Measurements from ENCODE around the gene DHX38.

DHX38 gene

GRCh38 chr16:72123426-72123825 is 29.8 kb downstream of the DHX38 start:
- DNase-seq: no peak

GRCh38 chr16:72124148-72124547 is 30.5 kb downstream of the DHX38 start:
- DNase-seq: no peak

GRCh38 chr16:72124761-72125634 is 31.4 kb downstream of the DHX38 start:
- peak; percentile 70 for DNase-seq

GRCh38 chr16:72125635-72126428 is 32.2 kb downstream of the DHX38 start:
- DNase-seq: peak; percentile 69

- DNase-seq: no peak
Measured at GRCh38 chr16:72126429-72126765, 32.8 kb downstream of the DHX38 start.

- DNase-seq: no peak
Measured at GRCh38 chr16:72128701-72129100, 35.1 kb downstream of the DHX38 start.

- no peak for DNase-seq
Measured at GRCh38 chr16:72129976-72130656, 36.5 kb downstream of the DHX38 start.

GRCh38 chr16:72131036-72131435 is 37.4 kb downstream of the DHX38 start:
- no peak for DNase-seq

- DNase-seq: no peak
Measured at GRCh38 chr16:72132726-72133125, 39.1 kb downstream of the DHX38 start.

GRCh38 chr16:72134507-72134906 is 40.9 kb downstream of the DHX38 start:
- DNase-seq: no peak

- DNase-seq: no peak
Measured at GRCh38 chr16:72137380-72138063, 43.9 kb downstream of the DHX38 start.

- DNase-seq: no peak
Measured at GRCh38 chr16:72138064-72138572, 44.5 kb downstream of the DHX38 start.

GRCh38 chr16:72139908-72140307 is 46.3 kb downstream of the DHX38 start:
- DNase-seq: no peak

- DNase-seq: no peak
Measured at GRCh38 chr16:72142476-72142875, 48.8 kb downstream of the DHX38 start.

- peak; percentile 46 for DNase-seq
Measured at GRCh38 chr16:72149676-72150464, 56.2 kb downstream of the DHX38 start.

GRCh38 chr16:72159386-72159785 is 65.7 kb downstream of the DHX38 start:
- no peak for DNase-seq

- DNase-seq: no peak
Measured at GRCh38 chr16:72159801-72160200, 66.2 kb downstream of the DHX38 start.

- DNase-seq: no peak
Measured at GRCh38 chr16:72162105-72162692, 68.6 kb downstream of the DHX38 start.

All from MV-4-11 (cell line).